Liver (tissue), 10 donors: ENCODE measurements around the gene METTL14. TPM values are rescaled to one million over a fixed set of nuclear protein-coding genes. Genes with fewer than 3 reads are reported as not detected.

Source experiments
- DNase-seq: peaks from one replicate; pipeline ENCODE4 v3.0.0-alpha.2; 2017; ENCODE audit warnings: low spot score
- H3K27ac ChIP-seq, 2 donors: one replicate each; pipeline ENCODE4 v1.7.0; 2013; ENCODE audit warnings: inconsistent platforms in 2 of 2, low read length in 2 of 2, control low read depth in 1 of 2, low read depth in 1 of 2, mild to moderate bottlenecking in 1 of 2
- H3K27me3 ChIP-seq, 4 donors: one replicate each; pipeline versions ENCODE4 v1.6.1 to v1.7.0; 2013; ENCODE audit warnings: low read length in 3 of 4, inconsistent platforms in 1 of 4, mild to moderate bottlenecking in 1 of 4, moderate library complexity in 1 of 4; ENCODE audit not compliant: control insufficient read depth in 4 of 4, insufficient read depth in 4 of 4
- H3K36me3 ChIP-seq, 4 donors: one replicate each; pipeline versions ENCODE4 v1.6.1 to v1.7.0; 2013; ENCODE audit warnings: low read length in 3 of 4, mild to moderate bottlenecking in 3 of 4, low read depth in 1 of 4, moderate library complexity in 1 of 4; ENCODE audit not compliant: control insufficient read depth in 4 of 4, insufficient read depth in 3 of 4
- H3K4me1 ChIP-seq, 4 donors: one replicate each; pipeline versions ENCODE4 v1.6.1 to v1.7.0; 2013; ENCODE audit warnings: low read length in 3 of 4, mild to moderate bottlenecking in 3 of 4, moderate library complexity in 1 of 4; ENCODE audit not compliant: control insufficient read depth in 4 of 4, insufficient read depth in 4 of 4
- H3K4me3 ChIP-seq, 3 donors: one replicate each; pipeline versions ENCODE4 v1.6.1 to v1.7.0; 2013; ENCODE audit warnings: low read length in 3 of 3, control low read depth in 1 of 3, low read depth in 1 of 3, mild to moderate bottlenecking in 1 of 3
- H3K9ac ChIP-seq, 2 donors: one replicate each; pipeline ENCODE4 v1.7.0; 2013; ENCODE audit warnings: low read length in 2 of 2, mild to moderate bottlenecking in 2 of 2, moderate library complexity in 2 of 2, control low read depth in 1 of 2, low read depth in 1 of 2
- H3K9me3 ChIP-seq, 4 donors: one replicate each; pipeline versions ENCODE4 v1.6.1 to v1.7.0; 2013; ENCODE audit warnings: low read length in 3 of 4; ENCODE audit not compliant: control insufficient read depth in 4 of 4
- EGR1 ChIP-seq, 2 donors: IDR thresholded peaks; 2 replicates each; pipeline ENCODE4 v1.6.1; 2016 to 2018; ENCODE audit warnings: antibody characterized with exemption in 2 of 2, low read depth in 2 of 2
- GABPA ChIP-seq, 2 donors: IDR thresholded peaks in 1 of 2; conservative IDR thresholded peaks in 1 of 2; 2 replicates each; pipeline ENCODE4 v1.6.1; 2016; ENCODE audit warnings: antibody characterized with exemption in 2 of 2, mild to moderate bottlenecking in 1 of 2, moderate library complexity in 1 of 2
- HNF4A ChIP-seq, 2 donors: conservative IDR thresholded peaks; 2 replicates each; pipeline ENCODE4 v1.6.1; 2016; ENCODE audit warnings: antibody characterized with exemption in 2 of 2, mild to moderate bottlenecking in 2 of 2
- JUND ChIP-seq, 2 donors: IDR thresholded peaks; 2 replicates each; pipeline ENCODE4 v1.6.1; 2016; ENCODE audit warnings: antibody characterized with exemption in 2 of 2
- RAD21 ChIP-seq, 2 donors: IDR thresholded peaks; 2 replicates each; pipeline ENCODE4 v1.6.1; 2016; ENCODE audit warnings: antibody characterized with exemption in 2 of 2, mild to moderate bottlenecking in 2 of 2
- REST ChIP-seq: IDR thresholded peaks from 2 replicates; pipeline ENCODE4 v1.6.1; 2016; ENCODE audit warnings: antibody characterized with exemption, mild to moderate bottlenecking
- RXRA ChIP-seq, 2 donors: IDR thresholded peaks; 2 replicates each; pipeline ENCODE4 v1.6.1; 2017 to 2018; ENCODE audit warnings: antibody characterized with exemption in 2 of 2, mild to moderate bottlenecking in 1 of 2
- SP1 ChIP-seq: IDR thresholded peaks from 2 replicates; pipeline ENCODE4 v1.6.1; 2018; ENCODE audit warnings: antibody characterized with exemption, mild to moderate bottlenecking
- TAF1 ChIP-seq: conservative IDR thresholded peaks from 2 replicates; pipeline ENCODE4 v1.6.1; 2016; ENCODE audit warnings: antibody characterized with exemption, mild to moderate bottlenecking
- YY1 ChIP-seq: IDR thresholded peaks from 2 replicates; pipeline ENCODE4 v1.6.1; 2016; ENCODE audit warnings: antibody characterized with exemption, mild to moderate bottlenecking
- ZBTB33 ChIP-seq: IDR thresholded peaks from 2 replicates; pipeline ENCODE4 v1.6.1; 2016; ENCODE audit warnings: antibody characterized with exemption
- WGBS: extraction: QIAGEN DNeasy Blood & Tissue Kit; methylation state at CpG from one replicate; pipeline ENCODE4 v1.1.7; 2013; 5-methylcytosine and 5-hydroxymethylcytosine counted together
- polyA plus RNA-seq, 2 donors: library from polyadenylated mRNA; stranded (reverse) in 1 of 2; unstranded in 1 of 2; fragments of 200-250 nt in 1 of 2; fragments of >200 nt in 1 of 2; fragmentation: Nextera tagmentation in 1 of 2; extraction: Ambion mirVana in 1 of 2; gene quantifications; one replicate each; pipeline versions ENCODE4 v1.2.1 to v1.2.3, GENCODE V29; 2013 to 2015
- small RNA-seq: library from RNA; depleted of rRNA; stranded (forward); fragments of <200 nt; gene quantifications from one replicate; pipeline ENCODE3, GENCODE V24; 2014
- total RNA-seq, 2 donors: library from RNA; depleted of rRNA; stranded (reverse); fragments of >200 nt; gene quantifications; one replicate each; pipeline ENCODE4 v1.2.3, GENCODE V29; 2014
- TF ChIP-seq, protein P1 (sequence below): IDR thresholded peaks from 2 replicates; pipeline ENCODE4 v1.6.1; 2016; ENCODE audit warnings: antibody characterized with exemption
- TF ChIP-seq, protein P2 (sequence below): IDR thresholded peaks from 2 replicates; pipeline ENCODE4 v1.6.1; 2016; ENCODE audit warnings: antibody characterized with exemption
- donor health status: healthy.
- donor health status: healthy.
- donor health status: healthy.
- donor health status: healthy.
- donor health status: healthy.

Gene METTL14
- total and polyA plus RNA-seq, 4 donors, result 8.2 to 25.5 (median 16.7) TPM

DNA sequence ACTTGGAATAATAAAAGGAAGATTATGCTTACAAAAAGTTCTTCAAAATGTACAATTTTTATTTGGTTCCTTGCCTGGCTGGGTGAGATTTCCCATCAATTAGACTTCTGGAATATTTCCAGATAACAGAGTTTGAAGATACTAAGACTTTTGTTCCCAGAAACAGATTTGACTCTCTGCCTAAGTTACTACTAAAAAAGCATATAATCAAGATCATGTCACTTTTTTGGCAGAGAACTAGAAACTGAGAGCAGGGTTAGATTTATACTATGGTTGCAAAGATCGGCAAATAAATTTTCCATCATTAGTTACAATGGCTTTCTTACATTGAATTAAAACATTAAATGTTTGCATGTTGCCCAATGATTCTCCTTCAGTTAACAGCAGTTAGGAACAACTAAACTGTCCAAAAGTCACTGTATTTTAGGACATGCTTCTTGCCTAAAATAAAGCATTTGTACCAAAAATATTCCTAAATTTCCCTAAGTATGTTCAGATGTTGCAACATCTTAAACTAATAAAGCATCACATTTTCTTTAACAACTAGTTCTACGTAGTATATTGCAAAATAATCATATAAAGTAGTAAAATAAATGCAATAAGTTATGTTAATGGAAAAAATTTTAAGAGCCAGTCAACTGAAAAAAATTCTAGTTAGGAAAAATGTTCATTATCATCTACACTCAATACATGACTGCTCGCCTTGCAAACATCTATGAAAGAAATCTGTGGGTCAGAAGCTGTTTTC, 77.7 kb downstream of the METTL14 start:
- peaks cover 0 to 29% (median 18%) of the 10 kb centered on the region in 4 donors for H3K4me1 ChIP-seq
- 65% methylated on average over 3 of the region's 3 CpGs for WGBS

More for the DNA sequence above, 77.7 kb downstream of the METTL14 start:
- Histone ChIP-seq H3K36me3 (peaks cover 8 to 33% (median 27%) of the 10 kb centered on the region in 4 donors), H3K9me3 (no peaks in the 10 kb centered on the region), H3K9ac (no peak overlapping the region), H3K27ac (no peak overlapping the region), H3K27me3 (no peaks in the 10 kb centered on the region), H3K4me3 (no peak overlapping the region)
- DNase-seq, result no peak
- TF ChIP-seq SP1 (no peak), EGR1 (IDR thresholded peaks at IDR 0.05; ENCODE audit: low read depth in 2 of 2) (no peak), ZBTB33 (no peak), REST (no peak), TAF1 (no peak), GABPA (IDR thresholded peaks at IDR 0.05 in 1 of 2, conservative IDR thresholded peaks at IDR 0.05 in 1 of 2) (no peak), RXRA (IDR thresholded peaks at IDR 0.05) (no peak), HNF4A (conservative IDR thresholded peaks at IDR 0.05) (no peak), RAD21 (IDR thresholded peaks at IDR 0.05) (no peak), JUND (IDR thresholded peaks at IDR 0.05) (no peak), YY1 (no peak)
- TF ChIP-seq, protein P1, sequence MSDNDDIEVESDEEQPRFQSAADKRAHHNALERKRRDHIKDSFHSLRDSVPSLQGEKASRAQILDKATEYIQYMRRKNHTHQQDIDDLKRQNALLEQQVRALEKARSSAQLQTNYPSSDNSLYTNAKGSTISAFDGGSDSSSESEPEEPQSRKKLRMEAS, result no peak
- TF ChIP-seq, protein P2, sequence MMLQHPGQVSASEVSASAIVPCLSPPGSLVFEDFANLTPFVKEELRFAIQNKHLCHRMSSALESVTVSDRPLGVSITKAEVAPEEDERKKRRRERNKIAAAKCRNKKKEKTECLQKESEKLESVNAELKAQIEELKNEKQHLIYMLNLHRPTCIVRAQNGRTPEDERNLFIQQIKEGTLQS, result no peak

Small RNA genes lying within 50 kb of the gene (small RNA-seq; reads per million reads assigned to genes)
- gene SEPT14P4, result not detected

Other genes with a start within 250 kb of the METTL14 start
- 10 to 100 TPM; 16.0 to 80.8 TPM for gene SEC24D, start 150.7 kb downstream of the METTL14 start, total RNA-seq
- 10 to 100 TPM; 18.1 to 49.3 TPM for gene SEC24D, start 150.7 kb downstream of the METTL14 start, polyA plus RNA-seq
- gene SYNPO2, start 203.5 kb downstream of the METTL14 start, total RNA-seq, result 10 to 100 TPM in 1 of 2 donors, 1 to 10 TPM in 1; 2.7 to 10.9 TPM
- gene SYNPO2, start 203.5 kb downstream of the METTL14 start, polyA plus RNA-seq, result 1 to 10 TPM; 2.4 to 4.2 TPM